K562 (cell line): ENCODE data around the gene KRABD2.

Source experiments
- ATAC-seq: fragments of 200-7000 bp; cut with Tn5 transposase; 3 replicates; pipeline ENCODE4 v1.9.1; 2020; ENCODE audit warnings: moderate library complexity
- BruUV-seq: library from RNA; stranded (reverse); fragments of 400-500 nt; replicated peaks from 2 replicates; lab custom pipeline; 2021; lab: Mats Ljungman, UMichigan
- CTCF ChIA-PET: fragments of 300-600 bp; formaldehyde crosslinking; extraction: SDS; loops from one replicate; lab custom pipeline; 2021; ENCODE audit warnings: low intra/inter-chr PET ratio; lab: Yijun Ruan, JAX
- POLR2A ChIA-PET: fragments of 300-600, 350-650 bp; sonication (Branson Sonifier 250); formaldehyde crosslinking; extraction: SDS; loops from one replicate; lab custom pipeline; 2021; ENCODE audit warnings: antibody characterized with exemption, inconsistent platforms; lab: Yijun Ruan, JAX
- DNase-seq, 4 experiments: peaks; one replicate each; pipeline versions ENCODE4 v3.0.0 to v3.0.0-alpha.2; 2011 to 2018; ENCODE audit warnings: low spot score in 3 of 4, mixed read lengths in 3 of 4; ENCODE audit errors: extremely low read depth in 1 of 4
- FAIRE-seq: peaks from 2 replicates; lab custom pipeline; 2011; peaks lifted over from hg19 to GRCh38; lab: Jason Lieb, UNC
- H2AFZ ChIP-seq: 2 replicates; pipeline ENCODE4 v1.6.0; 2011; ENCODE audit warnings: low read depth, low read length, control low read depth, inconsistent platforms
- H3K27ac ChIP-seq: fragments of 200-600 bp; 3 replicates; pipeline ENCODE4 v1.8.0; 2011; ENCODE audit warnings: low read depth, mild to moderate bottlenecking, control low read depth, inconsistent platforms, low read length, moderate library complexity, mixed read lengths; ENCODE audit errors: extremely low read depth
- H3K27me3 ChIP-seq, 2 experiments: fragments of 300-600 bp in 1 of 2; 2 replicates in 1 of 2; 3 replicates in 1 of 2; pipeline versions ENCODE4 v1.6.0 to v1.8.0; 2011; ENCODE audit warnings: inconsistent platforms in 2 of 2, low read length in 2 of 2, mild to moderate bottlenecking in 1 of 2, mixed read lengths in 1 of 2, moderate library complexity in 1 of 2; ENCODE audit not compliant: control insufficient read depth in 2 of 2, insufficient read depth in 2 of 2
- H3K36me3 ChIP-seq: fragments of 300-600 bp; 3 replicates; pipeline ENCODE4 v1.8.0; 2011; ENCODE audit warnings: mild to moderate bottlenecking, low read length, inconsistent platforms; ENCODE audit not compliant: control insufficient read depth, insufficient read depth
- H3K4me1 ChIP-seq, 2 experiments: fragments of 200-600 bp in 1 of 2; replicated peaks in 1 of 2; 2 replicates in 1 of 2; 3 replicates in 1 of 2; pipeline versions ENCODE4 v1.5.1 to v1.8.0; 2011; ENCODE audit warnings: inconsistent platforms in 2 of 2, low read length in 2 of 2, mild to moderate bottlenecking in 1 of 2, mixed read lengths in 1 of 2, moderate library complexity in 1 of 2; ENCODE audit not compliant: control insufficient read depth in 2 of 2, insufficient read depth in 2 of 2
- H3K4me2 ChIP-seq: 2 replicates; pipeline ENCODE4 v1.6.1; 2011; ENCODE audit warnings: low read length, control low read depth, inconsistent platforms, mixed read lengths; ENCODE audit not compliant: insufficient read depth
- H3K4me3 ChIP-seq: fragments of 200-600 bp; sonication (generic), shearing (Covaris generic); 2 replicates; pipeline ENCODE4 v1.5.1; 2016; ENCODE audit warnings: control low read depth, inconsistent platforms
- H3K79me2 ChIP-seq: fragments of 200-600 bp; 3 replicates; pipeline ENCODE4 v1.8.0; 2011; ENCODE audit warnings: low read length, inconsistent platforms; ENCODE audit not compliant: control insufficient read depth, insufficient read depth
- H3K9ac ChIP-seq, 2 experiments: 2 replicates each; pipeline versions ENCODE4 v1.6.0 to v1.6.1; 2011; ENCODE audit warnings: low read depth in 2 of 2, low read length in 2 of 2, control low read depth in 1 of 2, inconsistent platforms in 1 of 2, mild to moderate bottlenecking in 1 of 2, mixed read lengths in 1 of 2; ENCODE audit not compliant: insufficient read depth in 1 of 2
- H3K9me1 ChIP-seq: one replicate; pipeline ENCODE4 v1.6.0; 2011; ENCODE audit warnings: inconsistent platforms, mild to moderate bottlenecking, low read length, moderate library complexity; ENCODE audit not compliant: control insufficient read depth, insufficient read depth
- H3K9me3 ChIP-seq: replicated peaks from 2 replicates; pipeline ENCODE4 v1.5.1; 2011; ENCODE audit warnings: low read depth, low read length, inconsistent platforms; ENCODE audit not compliant: control insufficient read depth, insufficient read depth
- H4K20me1 ChIP-seq: replicated peaks from 2 replicates; pipeline ENCODE4 v1.6.1; 2011; ENCODE audit warnings: low read length, inconsistent platforms, mixed read lengths; ENCODE audit not compliant: control insufficient read depth, insufficient read depth
- ARHGAP35 ChIP-seq: fragments of 450-650 bp; IDR thresholded peaks from 2 replicates; pipeline ENCODE4 v1.6.1; 2018; ENCODE audit not compliant: partially characterized antibody
- CBFA2T2 ChIP-seq: fragments of 450-650 bp; conservative IDR thresholded peaks from 2 replicates; pipeline ENCODE4 v1.6.1; 2017; ENCODE audit warnings: mild to moderate bottlenecking
- CBFA2T3 ChIP-seq: fragments of 450-650 bp; IDR thresholded peaks from 2 replicates; pipeline ENCODE4 v1.6.1; 2017
- KLF16 ChIP-seq: IDR thresholded peaks from 2 replicates; pipeline ENCODE4 v1.6.1; 2016; ENCODE audit warnings: antibody characterized with exemption
- MAZ ChIP-seq, 2 experiments: fragments of 450-650 bp in 1 of 2; sonication (generic) in 1 of 2; formaldehyde crosslinking; IDR thresholded peaks in 1 of 2; conservative IDR thresholded peaks in 1 of 2; 2 replicates each; pipeline versions ENCODE4 v1.4.0 to v1.5.0; 2020; ENCODE audit warnings: mild to moderate bottlenecking in 1 of 2, missing genetic modification reagents in 1 of 2
- MTA2 ChIP-seq: fragments of 450-650 bp; IDR thresholded peaks from 2 replicates; pipeline ENCODE4 v1.6.1; 2016; ENCODE audit warnings: low read depth
- POLR2AphosphoS5 ChIP-seq: IDR thresholded peaks from 2 replicates; pipeline ENCODE4 v1.6.1; 2011; ENCODE audit warnings: mild to moderate bottlenecking, low read depth, low read length, moderate library complexity; ENCODE audit not compliant: control insufficient read depth, insufficient read depth
- RNF2 ChIP-seq: sonication (generic); IDR thresholded peaks from 2 replicates; pipeline ENCODE4 v1.6.1; 2016
- SNRNP70 ChIP-seq: fragments of 200-400 bp; formaldehyde crosslinking; optimal IDR thresholded peaks from 2 replicates; pipeline ENCODE3; 2017; ENCODE audit warnings: low read depth, low read length
- SOX6 ChIP-seq: fragments of 450-650 bp; IDR thresholded peaks from 2 replicates; pipeline ENCODE4 v1.6.1; 2014; ENCODE audit warnings: mild to moderate bottlenecking
- TAL1 ChIP-seq: fragments of 450-650 bp; IDR thresholded peaks from 2 replicates; pipeline ENCODE4 v1.6.1; 2016; ENCODE audit warnings: mild to moderate bottlenecking
- TCF3 ChIP-seq: sonication (generic); formaldehyde crosslinking; IDR thresholded peaks from 2 replicates; pipeline ENCODE4 v1.4.0; 2020; ENCODE audit warnings: mild to moderate bottlenecking, missing genetic modification reagents
- THRAP3 ChIP-seq: fragments of 450-650 bp; IDR thresholded peaks from 2 replicates; pipeline ENCODE4 v1.6.1; 2016; ENCODE audit warnings: mild to moderate bottlenecking, inconsistent platforms, borderline replicate concordance
- WGBS: fragments of 100-300 bp; shearing (Covaris generic); methylation state at CpG from one replicate; pipeline ENCODE4 v1.1.6; 2016; ENCODE audit warnings: low coverage, mixed read lengths; ENCODE audit not compliant: insufficient coverage; ENCODE audit errors: missing lambda C conversion rate; 5-methylcytosine and 5-hydroxymethylcytosine counted together
- in situ Hi-C: fragments of 300-500 bp; cut with MboI; formaldehyde crosslinking; loops from 4 replicates; pipeline ENCODE4 v1.15.0; 2018; ENCODE audit warnings: inconsistent platforms, mixed read lengths
- intact Hi-C: fragments of 100-400 bp; cut with micrococcal nuclease; formaldehyde crosslinking; loops from 2 replicates; pipeline ENCODE4 v1.14.2; 2022
- TF ChIP-seq, protein P1 (sequence below): fragments of 200-800 bp; sonication (Bioruptor generic); IDR thresholded peaks from 2 replicates; pipeline ENCODE4 v1.6.1; 2017; ENCODE audit warnings: missing genetic modification characterization, missing compliant biosample characterization
- TF ChIP-seq, protein P2 (sequence below): fragments of 450-650 bp; IDR thresholded peaks from 2 replicates; pipeline ENCODE4 v1.6.1; 2016
- TF ChIP-seq, protein P3 (sequence below), 3 experiments: fragments of 200-800 bp in 1 of 3; sonication (Bioruptor generic) in 1 of 3; sonication (generic) in 1 of 3; formaldehyde crosslinking in 1 of 3; IDR thresholded peaks; 2 replicates each; pipeline versions ENCODE4 v1.6.1 to v1.8.0; 2016 to 2022; ENCODE audit warnings: mild to moderate bottlenecking in 2 of 3, missing compliant biosample characterization in 2 of 3, missing genetic modification characterization in 2 of 3, missing genetic modification reagents in 1 of 3
- TF ChIP-seq, protein P4 (sequence below): sonication (generic); formaldehyde crosslinking; IDR thresholded peaks from 2 replicates; pipeline ENCODE4 v1.8.0; 2022; ENCODE audit warnings: missing genetic modification reagents, mild to moderate bottlenecking, borderline replicate concordance

Gene KRABD2

DNA sequence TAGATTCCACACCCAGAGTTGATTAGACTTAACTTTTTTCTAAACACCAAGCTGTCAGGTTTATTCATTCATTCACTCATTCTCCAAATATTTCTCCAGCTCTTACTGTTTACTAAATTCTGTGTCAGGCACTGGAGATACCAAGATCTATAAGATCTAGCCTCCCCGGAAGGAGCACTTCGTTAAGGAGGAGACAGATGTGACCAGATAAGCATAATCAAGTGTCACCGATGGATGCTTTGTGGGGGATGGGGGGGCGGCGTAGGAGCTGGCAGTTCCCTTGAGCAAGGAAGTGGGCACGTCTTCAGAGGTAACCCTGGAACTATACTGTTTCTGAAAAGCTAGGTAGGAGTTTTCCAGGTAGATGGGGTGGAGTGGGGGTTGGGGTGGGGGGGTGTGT lies 10.3 kb upstream of the KRABD2 start:
- in situ Hi-C loops (loop anchor here (25.0 kb wide), 1 partner anchor 1150 kb away; no protein-coding TSS in a partner anchor), intact Hi-C loops (loop anchor here (10.0 kb wide), 1 partner anchor 162 kb away; no protein-coding TSS in a partner anchor)
- Histone ChIP-seq H3K27ac (peak overlapping the region; percentile 64; the same call in 1 of the 3 replicates), H3K4me3 (no peak overlapping the region), H2AFZ (peak overlapping the region; percentile 38; the same call in 1 of the 2 replicates), H3K4me1 (peaks cover 26 to 33% of the 10 kb centered on the region in 2 experiments; a peak in 4 of 5 replicates), H3K4me2 (peak overlapping the region; percentile 39; the same call in 1 of the 2 replicates), H4K20me1 (no peaks in the 10 kb centered on the region), H3K27me3 (no peaks in the 10 kb centered on the region), H3K9me1 (no peaks in the 10 kb centered on the region), H3K9ac (peak overlapping the region in 1 of 2 experiments; percentile 28; a peak in 1 of 4 replicates), H3K36me3 (peaks cover 7% of the 10 kb centered on the region; the same call in 2 of the 3 replicates), H3K79me2 (peaks cover 20% of the 10 kb centered on the region), H3K9me3 (no peaks in the 10 kb centered on the region)
- WGBS = 0% methylated on average over 6 of the region's 6 CpGs
- ATAC-seq (no peak), FAIRE-seq (peak; percentile 71), DNase-seq (peak in 2 of 4 experiments; percentile 29 to 57)
- ChIA-PET POLR2A (interaction anchor here (1.2 to 1.3 kb wide), 2 partner anchors 10 to 214 kb away, joined by 3 to 5 read pairs; partner anchors contain the start of gene KRABD2), CTCF (no interaction called here)
- no TSS peak for BruUV-seq
- TF ChIP-seq RNF2 = peak; percentile 72; the same call in 1 of the 2 replicates
- TF ChIP-seq CBFA2T3 = peak; percentile 82
- TF ChIP-seq, protein P1, sequence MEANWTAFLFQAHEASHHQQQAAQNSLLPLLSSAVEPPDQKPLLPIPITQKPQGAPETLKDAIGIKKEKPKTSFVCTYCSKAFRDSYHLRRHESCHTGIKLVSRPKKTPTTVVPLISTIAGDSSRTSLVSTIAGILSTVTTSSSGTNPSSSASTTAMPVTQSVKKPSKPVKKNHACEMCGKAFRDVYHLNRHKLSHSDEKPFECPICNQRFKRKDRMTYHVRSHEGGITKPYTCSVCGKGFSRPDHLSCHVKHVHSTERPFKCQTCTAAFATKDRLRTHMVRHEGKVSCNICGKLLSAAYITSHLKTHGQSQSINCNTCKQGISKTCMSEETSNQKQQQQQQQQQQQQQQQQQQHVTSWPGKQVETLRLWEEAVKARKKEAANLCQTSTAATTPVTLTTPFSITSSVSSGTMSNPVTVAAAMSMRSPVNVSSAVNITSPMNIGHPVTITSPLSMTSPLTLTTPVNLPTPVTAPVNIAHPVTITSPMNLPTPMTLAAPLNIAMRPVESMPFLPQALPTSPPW (CRISPR knock-in tag) = peak; percentile 61; the same call in 1 of the 2 replicates
- no peak for TF ChIP-seq ARHGAP35
- 0 out of 4 replicates have a peak, but pooled peaks of 1 of the 2 experiments have one; percentile 34 for TF ChIP-seq MAZ (CRISPR knock-in tag; conservative IDR thresholded peaks at IDR 0.05 in 1 of 2, IDR thresholded peaks at IDR 0.05 in 1 of 2)
- TF ChIP-seq TAL1 = peak; percentile 67
- peak; percentile 42; the same call in 1 of the 2 replicates for TF ChIP-seq SOX6
- peak; percentile 27; the same call in 1 of the 2 replicates for TF ChIP-seq POLR2AphosphoS5
- TF ChIP-seq, protein P2, sequence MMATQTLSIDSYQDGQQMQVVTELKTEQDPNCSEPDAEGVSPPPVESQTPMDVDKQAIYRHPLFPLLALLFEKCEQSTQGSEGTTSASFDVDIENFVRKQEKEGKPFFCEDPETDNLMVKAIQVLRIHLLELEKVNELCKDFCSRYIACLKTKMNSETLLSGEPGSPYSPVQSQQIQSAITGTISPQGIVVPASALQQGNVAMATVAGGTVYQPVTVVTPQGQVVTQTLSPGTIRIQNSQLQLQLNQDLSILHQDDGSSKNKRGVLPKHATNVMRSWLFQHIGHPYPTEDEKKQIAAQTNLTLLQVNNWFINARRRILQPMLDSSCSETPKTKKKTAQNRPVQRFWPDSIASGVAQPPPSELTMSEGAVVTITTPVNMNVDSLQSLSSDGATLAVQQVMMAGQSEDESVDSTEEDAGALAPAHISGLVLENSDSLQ = peak; percentile 20; the same call in 1 of the 2 replicates
- peak; percentile 15; the same call in 1 of the 2 replicates for TF ChIP-seq TCF3 (CRISPR knock-in tag)
- peak; percentile 69 for TF ChIP-seq CBFA2T2
- TF ChIP-seq, protein P3, sequence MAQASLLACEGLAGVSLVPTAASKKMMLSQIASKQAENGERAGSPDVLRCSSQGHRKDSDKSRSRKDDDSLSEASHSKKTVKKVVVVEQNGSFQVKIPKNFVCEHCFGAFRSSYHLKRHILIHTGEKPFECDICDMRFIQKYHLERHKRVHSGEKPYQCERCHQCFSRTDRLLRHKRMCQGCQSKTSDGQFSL (CRISPR knock-in tag; IDR thresholded peaks at IDR 0.05) = no peak
- TF ChIP-seq, protein P3 (tag; IDR thresholded peaks at IDR 0.05) = peak in 1 of 2 experiments; percentile 55; a peak in 2 of 4 replicates
- TF ChIP-seq SNRNP70 = no peak
- TF ChIP-seq MTA2 = peak; percentile 28; the same call in 1 of the 2 replicates
- TF ChIP-seq KLF16 = peak; percentile 33; the same call in 1 of the 2 replicates
- no peak for TF ChIP-seq THRAP3
- TF ChIP-seq, protein P4, sequence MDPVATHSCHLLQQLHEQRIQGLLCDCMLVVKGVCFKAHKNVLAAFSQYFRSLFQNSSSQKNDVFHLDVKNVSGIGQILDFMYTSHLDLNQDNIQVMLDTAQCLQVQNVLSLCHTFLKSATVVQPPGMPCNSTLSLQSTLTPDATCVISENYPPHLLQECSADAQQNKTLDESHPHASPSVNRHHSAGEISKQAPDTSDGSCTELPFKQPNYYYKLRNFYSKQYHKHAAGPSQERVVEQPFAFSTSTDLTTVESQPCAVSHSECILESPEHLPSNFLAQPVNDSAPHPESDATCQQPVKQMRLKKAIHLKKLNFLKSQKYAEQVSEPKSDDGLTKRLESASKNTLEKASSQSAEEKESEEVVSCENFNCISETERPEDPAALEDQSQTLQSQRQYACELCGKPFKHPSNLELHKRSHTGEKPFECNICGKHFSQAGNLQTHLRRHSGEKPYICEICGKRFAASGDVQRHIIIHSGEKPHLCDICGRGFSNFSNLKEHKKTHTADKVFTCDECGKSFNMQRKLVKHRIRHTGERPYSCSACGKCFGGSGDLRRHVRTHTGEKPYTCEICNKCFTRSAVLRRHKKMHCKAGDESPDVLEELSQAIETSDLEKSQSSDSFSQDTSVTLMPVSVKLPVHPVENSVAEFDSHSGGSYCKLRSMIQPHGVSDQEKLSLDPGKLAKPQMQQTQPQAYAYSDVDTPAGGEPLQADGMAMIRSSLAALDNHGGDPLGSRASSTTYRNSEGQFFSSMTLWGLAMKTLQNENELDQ = no peak
